ENCODE measurements around the gene IL27RA.
A peak's percentile ranks its signal among the peaks of the same experiment; 100 is the strongest.

Gene IL27RA

DNA sequence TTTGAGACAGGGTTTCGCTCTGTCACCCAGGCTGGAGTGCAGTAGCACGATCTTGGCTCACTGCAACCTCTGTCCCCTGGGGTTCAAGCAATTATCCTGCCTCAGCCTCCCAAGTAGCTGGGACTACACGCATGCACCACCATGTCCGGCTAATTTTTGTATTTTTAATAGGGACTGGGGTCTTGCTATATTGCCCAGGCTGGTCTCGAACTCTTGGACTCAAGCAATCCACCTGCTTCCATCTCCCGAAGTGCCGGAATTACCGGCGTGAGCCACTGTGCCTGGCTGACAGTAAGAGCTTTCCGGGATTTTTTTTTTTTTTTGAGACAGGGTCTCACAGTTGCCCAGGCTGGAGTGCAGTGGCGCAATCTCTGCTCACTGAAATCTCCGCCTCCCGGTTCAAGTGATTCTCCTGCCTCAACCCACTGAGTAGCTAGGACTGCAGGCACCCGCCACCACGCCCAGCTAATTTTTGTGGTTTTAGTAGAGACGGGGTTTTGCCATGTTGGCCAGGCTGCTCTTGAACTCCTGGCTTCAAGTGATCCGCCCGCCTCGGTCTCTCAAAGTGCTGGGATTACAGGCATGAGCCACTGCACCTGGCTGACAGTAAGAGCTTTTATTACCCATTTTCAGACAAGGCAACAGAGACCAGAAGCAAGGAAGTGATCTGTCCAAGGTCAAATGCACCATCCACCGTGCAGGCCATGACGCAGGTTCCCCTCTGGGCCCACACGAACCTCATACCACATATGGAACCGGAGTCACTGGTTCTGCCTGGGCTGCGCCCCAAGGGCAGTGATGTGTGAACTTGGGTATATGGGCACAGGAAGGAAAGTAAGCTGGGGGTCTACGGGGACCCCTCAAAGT lies 46.5 kb upstream of the IL27RA start:
- TF ChIP-seq, protein P1, sequence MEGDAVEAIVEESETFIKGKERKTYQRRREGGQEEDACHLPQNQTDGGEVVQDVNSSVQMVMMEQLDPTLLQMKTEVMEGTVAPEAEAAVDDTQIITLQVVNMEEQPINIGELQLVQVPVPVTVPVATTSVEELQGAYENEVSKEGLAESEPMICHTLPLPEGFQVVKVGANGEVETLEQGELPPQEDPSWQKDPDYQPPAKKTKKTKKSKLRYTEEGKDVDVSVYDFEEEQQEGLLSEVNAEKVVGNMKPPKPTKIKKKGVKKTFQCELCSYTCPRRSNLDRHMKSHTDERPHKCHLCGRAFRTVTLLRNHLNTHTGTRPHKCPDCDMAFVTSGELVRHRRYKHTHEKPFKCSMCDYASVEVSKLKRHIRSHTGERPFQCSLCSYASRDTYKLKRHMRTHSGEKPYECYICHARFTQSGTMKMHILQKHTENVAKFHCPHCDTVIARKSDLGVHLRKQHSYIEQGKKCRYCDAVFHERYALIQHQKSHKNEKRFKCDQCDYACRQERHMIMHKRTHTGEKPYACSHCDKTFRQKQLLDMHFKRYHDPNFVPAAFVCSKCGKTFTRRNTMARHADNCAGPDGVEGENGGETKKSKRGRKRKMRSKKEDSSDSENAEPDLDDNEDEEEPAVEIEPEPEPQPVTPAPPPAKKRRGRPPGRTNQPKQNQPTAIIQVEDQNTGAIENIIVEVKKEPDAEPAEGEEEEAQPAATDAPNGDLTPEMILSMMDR (IDR thresholded peaks at IDR 0.05; ENCODE audit: unreplicated experiment in 3 of 3): no peak
- Mint-ChIP-seq H3K27ac (peak overlapping the region; percentile 51 to 76 (median 62)), H3K4me3 (no peak overlapping the region), H3K36me3 (ENCODE audit: low read depth) (peaks cover 15% of the 10 kb centered on the region), H3K4me1 (peaks cover 22% of the 10 kb centered on the region), H3K9me3 (no peaks in the 10 kb centered on the region), H3K27me3 (ENCODE audit: low read depth) (peaks cover 3% of the 10 kb centered on the region)

DNA sequence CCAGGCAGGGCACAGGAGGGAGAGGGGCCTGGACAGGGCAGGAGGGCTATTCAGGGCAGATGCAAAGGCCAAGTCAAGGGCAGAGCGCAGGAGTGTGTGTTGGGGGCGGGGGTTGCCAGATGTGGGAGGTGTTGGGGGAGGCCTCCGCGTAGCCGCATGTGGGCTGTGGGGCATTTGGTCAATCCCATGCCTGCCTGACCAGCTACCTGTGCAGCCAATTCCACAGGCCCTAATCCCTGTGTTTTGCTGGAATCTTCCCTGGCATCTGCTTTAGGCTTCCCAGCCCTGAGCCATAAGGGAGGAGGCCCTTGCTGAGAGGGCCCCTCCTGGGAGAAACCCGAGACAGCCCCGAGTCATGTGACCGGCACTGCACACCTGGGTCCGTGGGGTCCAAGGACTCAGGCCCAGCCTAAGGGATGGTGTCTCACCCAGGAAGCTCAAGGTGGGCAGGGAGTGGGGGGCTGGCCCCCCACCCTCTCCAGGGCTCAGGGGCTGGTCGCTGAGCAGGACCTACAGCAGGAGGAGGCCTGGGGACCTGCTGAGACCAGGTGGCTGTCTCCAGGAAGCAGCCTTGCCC lies 45.7 kb upstream of the IL27RA start:
- peaks cover 17% of the 10 kb centered on the region for H3K36me3 Mint-ChIP-seq (ENCODE audit: low read depth)
- peaks cover 22% of the 10 kb centered on the region for H3K4me1 Mint-ChIP-seq
- no peak overlapping the region for H3K4me3 Mint-ChIP-seq
- TF ChIP-seq, protein P1 (IDR thresholded peaks at IDR 0.05; ENCODE audit: unreplicated experiment in 3 of 3): no peak
- peak overlapping the region; percentile 51 to 76 (median 62) for H3K27ac Mint-ChIP-seq
- H3K27me3 Mint-ChIP-seq (ENCODE audit: low read depth): peaks cover 3% of the 10 kb centered on the region
- H3K9me3 Mint-ChIP-seq: no peaks in the 10 kb centered on the region

DNA sequence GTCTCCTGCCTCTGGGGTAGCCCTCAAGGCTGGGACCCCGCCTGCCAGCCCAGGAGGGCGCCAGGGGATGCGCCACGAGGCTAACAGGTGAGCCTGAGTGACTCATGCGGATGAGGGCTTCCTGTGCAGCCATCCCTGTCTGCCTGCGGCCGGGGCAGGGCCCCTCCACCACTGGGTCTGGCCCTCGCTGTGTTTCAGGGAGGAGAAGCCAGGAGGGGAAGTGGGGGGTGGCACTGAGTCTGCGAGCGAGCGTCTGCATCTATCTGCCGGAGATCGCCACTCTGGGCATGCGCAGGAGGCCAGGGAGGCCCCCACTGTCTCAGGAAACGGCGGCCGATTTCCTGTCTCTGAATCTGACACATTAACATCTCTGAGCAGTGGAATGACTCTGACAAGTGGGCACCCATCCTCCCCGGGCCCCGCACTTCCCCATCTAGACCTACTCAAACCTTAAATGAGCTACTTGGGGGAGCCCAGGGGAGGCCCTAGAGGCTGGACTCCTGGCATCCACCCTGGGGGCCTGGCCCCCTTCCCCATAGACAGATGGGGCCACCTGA lies 45.1 kb upstream of the IL27RA start:
- Mint-ChIP-seq H3K4me1 (peaks cover 22% of the 10 kb centered on the region), H3K36me3 (ENCODE audit: low read depth) (peaks cover 22% of the 10 kb centered on the region), H3K9me3 (no peaks in the 10 kb centered on the region), H3K27ac (peak overlapping the region; percentile 71 to 89 (median 87)), H3K27me3 (ENCODE audit: low read depth) (peaks cover 3% of the 10 kb centered on the region), H3K4me3 (peak overlapping the region; percentile 27 to 39 (median 32))
- TF ChIP-seq, protein P1 (IDR thresholded peaks at IDR 0.05; ENCODE audit: unreplicated experiment in 3 of 3): no peak

DNA sequence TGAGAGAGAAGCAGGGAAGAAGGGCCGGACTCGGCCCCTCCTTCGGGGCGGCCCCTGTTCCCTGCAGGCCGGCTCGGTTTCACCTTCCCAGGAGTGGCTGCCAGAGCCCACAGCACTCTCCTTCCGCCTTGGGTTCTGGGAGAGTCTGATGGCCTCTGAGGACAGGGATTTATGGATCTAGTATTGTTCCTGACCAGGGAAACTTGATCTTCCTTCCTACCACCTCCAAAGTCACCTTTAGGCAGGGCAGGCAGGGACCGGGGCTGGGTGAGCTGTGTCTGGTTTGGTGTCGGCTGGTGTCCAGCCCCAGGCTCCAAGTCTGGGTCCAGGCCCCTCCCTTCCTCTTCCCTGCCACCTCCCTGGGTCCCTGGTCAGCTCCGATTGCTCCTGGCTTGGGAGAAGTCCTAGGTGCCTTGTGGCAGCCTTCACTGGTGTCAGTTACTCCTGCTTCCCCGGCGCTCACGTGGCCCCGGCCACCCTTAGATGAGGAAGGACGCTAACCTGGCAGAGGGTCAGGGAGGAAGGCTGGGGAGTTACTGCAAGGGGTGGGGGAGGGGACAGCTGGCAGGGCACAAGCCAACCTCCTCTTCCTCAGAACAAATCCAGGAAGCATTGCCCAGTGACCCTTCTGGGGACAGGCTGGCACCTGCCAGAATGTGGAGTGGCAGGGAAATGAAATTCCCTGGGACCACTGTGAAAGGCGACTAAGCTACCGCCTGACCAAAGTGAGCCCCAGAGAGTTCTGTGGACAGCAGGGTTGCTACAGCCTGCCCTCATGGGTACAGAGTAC lies 44.3 kb upstream of the IL27RA start:
- Mint-ChIP-seq H3K4me1 (peaks cover 22% of the 10 kb centered on the region), H3K9me3 (no peaks in the 10 kb centered on the region), H3K4me3 (peak overlapping the region in 2 of 3 experiments; percentile 21 to 37), H3K27me3 (ENCODE audit: low read depth) (peaks cover 3% of the 10 kb centered on the region), H3K27ac (peak overlapping the region; percentile 71 to 87 (median 72)), H3K36me3 (ENCODE audit: low read depth) (peaks cover 20% of the 10 kb centered on the region)
- TF ChIP-seq, protein P1 (IDR thresholded peaks at IDR 0.05; ENCODE audit: unreplicated experiment in 3 of 3): no peak

DNA sequence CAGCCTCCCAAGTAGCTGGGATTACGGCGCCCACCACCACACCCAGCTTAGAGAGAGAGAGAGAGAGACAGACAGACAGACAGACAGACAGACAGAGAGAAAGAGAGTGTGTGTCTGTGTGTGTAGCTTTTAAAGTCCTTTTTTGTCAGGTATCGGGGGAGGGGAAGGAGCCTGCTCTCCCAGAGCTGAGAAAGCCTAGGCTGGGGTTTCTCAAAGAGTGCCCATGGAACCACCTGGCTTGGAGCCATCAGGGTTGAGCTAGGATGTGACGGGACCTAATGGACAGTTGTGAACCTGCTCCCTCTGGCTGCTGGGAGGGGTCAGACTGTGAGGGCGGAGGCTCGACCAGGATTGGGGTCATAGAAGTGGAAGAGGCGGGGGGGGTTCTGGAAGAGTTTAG lies 42.1 kb upstream of the IL27RA start:
- H3K4me3 Mint-ChIP-seq: no peak overlapping the region
- peaks cover 22% of the 10 kb centered on the region for H3K4me1 Mint-ChIP-seq
- no peaks in the 10 kb centered on the region for H3K27me3 Mint-ChIP-seq (ENCODE audit: low read depth)
- no peaks in the 10 kb centered on the region for H3K9me3 Mint-ChIP-seq
- peak overlapping the region; percentile 42 to 79 (median 48) for H3K27ac Mint-ChIP-seq
- peaks cover 20% of the 10 kb centered on the region for H3K36me3 Mint-ChIP-seq (ENCODE audit: low read depth)
- TF ChIP-seq, protein P1 (IDR thresholded peaks at IDR 0.05; ENCODE audit: unreplicated experiment in 3 of 3): no peak

All from nephron (organoid).